HS-5 (cell line): ENCODE data around the gene SUMO4.

Experiments
- DNase-seq: peaks from one replicate; pipeline ENCODE4 v3.0.0-alpha.2; 2012; ENCODE audit warnings: low read depth

Gene SUMO4

DNA sequence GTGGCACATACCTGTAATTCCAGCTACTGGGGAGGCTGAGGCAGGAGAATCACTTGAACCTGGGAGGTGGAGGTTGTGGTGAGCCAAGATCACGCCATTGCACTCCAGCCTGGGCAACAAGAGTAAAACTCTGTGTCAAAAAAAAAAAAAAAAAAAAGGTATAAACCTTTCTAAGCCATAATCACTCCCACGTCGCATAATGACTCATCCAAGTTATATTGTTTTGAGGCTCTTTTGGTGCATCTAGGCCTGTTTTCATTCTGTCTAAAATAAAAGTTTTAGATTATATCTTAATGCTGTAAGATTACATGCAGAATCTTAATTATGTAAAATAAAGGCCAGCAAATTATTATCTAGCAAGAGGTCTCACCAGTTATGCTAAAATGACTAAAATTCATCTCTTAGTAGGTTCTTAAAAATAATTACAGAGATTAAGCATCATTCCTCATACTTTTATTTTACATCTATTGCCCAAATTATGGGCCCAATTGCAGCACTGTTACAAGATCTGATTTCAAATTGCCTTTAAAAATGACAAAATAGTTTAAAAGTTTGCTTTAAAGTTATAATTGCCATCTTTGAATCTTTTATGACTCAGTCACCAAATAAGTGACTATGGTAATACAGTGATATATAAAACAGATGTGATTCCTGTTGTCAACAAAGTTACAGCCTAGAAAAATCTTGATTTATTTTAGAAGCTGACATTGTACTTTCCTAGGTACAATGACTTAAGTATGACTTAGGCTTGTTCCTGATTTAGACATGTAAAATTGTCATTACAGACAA is 10.4 kb upstream of the SUMO4 start:
- DNase-seq: no peak

DNA sequence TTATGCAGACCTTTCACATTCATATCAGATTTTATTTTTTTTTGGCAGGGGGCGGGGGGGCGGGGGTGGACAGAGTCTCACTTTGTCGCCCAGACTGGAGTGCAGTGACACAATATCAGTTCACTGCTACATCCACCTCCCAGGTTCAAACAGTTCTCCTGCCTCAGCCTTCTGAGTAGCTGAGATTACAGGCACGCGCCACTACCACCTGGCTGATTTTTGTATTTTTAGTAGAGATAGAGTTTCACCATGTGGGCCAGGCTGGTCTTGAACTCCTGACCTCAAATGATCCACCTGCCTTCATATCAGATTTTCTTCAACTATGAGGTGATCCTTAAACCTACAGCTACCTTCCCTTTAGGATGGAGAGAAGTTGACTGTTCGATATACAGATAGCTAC is 8.0 kb upstream of the SUMO4 start:
- DNase-seq: no peak

DNA sequence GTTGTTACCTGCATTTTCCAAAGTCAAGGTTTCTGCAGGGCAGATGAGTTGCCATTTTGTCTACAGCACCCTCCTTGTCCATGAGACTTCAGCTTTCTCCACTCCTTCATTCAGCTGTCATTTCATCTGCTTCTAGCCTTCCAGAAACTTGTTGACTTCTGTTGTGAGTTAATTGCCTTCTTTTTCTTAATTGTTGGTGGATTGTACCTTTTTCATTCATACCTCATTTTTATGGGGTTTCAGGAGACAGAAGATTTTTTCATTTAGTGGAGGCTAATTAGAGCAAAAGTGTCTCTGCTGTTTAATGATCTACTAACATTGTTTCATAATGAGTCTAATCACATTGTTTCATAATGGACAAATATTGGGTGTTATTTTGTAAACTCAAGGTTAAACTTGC is 7.5 kb upstream of the SUMO4 start:
- DNase-seq: no peak

DNA sequence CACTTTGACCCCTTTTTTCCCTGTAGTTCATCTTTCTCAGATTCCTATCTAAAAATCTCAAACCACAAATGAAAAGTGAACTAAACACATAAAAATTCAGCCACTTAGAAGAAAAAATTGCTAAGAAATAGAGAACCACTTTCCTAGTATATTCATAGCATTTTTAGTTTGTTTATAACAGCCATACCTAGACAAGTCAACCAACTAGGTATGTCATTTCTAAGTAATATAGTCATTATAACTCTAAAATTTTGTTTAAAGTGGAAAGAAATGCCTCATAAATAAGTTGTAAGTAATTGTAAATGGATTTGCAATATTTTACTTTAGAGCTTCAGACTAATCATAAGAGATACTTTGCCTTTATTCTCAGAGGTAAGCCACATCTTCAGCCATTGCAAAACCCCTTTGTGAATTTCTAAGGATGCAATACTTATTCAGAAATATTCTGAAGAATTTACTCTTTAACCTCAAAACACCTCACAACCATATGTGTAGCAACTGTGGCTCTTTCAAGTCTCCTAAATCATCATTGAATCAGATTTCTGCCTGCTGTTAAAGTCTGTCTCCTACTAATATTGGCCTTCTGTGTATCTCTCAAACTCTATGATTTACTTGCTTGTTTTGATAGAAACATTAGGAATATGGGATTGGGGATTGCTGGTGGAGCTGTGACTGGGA is 6.9 kb upstream of the SUMO4 start:
- no peak for DNase-seq

DNA sequence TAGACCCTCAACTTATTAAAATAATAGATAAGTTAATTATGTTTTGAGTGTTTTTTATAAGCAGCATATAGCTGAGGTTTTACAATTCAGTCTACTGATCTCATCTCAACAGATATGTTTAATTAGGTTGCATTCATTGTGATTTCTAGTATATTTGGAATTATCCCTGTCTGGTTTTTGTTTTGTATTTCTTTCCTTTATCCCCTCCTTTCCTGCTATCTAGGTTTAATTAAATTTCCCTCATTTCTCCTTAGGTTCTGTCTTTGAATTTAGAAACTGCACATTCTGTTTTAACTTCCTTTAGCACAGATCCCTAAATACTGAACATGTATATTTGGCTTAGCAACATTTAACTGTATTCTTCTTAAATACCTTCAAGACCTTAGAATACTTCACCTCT is 4.9 kb upstream of the SUMO4 start:
- no peak for DNase-seq

DNA sequence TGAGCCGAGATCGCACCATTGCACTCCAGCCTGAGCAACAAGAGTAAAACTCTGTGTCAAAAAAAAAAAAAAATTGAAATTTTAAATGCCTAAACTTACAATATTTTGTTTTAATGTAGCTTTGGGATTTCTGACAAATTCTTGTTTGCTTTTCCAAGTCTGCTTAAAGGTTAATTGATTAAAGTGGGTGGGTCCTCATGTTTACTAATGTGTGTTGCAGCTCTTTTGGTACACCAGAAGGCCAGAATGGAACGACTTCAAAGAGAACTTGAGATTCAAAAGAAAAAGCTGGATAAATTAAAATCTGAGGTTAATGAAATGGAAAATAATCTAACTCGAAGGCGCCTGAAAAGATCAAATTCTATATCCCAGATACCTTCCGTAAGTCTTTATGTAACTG is 2.7 kb upstream of the SUMO4 start:
- no peak for DNase-seq

DNA sequence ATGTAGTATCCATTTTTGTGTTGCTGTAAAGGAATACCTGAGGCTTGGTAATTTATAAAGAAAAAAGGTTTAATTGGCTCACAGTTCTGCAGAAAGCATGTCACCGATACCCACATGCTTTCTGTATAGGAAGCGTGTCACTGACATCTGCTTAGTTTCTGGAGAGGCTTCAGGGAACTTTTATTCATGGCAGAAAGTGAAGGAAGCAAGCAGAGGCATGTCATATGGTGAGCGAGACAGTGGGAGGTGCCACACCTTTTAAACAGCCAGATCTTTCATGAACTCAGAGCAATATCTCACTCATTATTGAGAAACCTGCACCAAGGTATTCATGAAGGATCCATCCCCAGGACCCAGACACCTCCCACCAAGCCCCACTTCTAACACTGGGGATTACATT is 3.5 kb downstream of the SUMO4 start:
- no peak for DNase-seq

DNA sequence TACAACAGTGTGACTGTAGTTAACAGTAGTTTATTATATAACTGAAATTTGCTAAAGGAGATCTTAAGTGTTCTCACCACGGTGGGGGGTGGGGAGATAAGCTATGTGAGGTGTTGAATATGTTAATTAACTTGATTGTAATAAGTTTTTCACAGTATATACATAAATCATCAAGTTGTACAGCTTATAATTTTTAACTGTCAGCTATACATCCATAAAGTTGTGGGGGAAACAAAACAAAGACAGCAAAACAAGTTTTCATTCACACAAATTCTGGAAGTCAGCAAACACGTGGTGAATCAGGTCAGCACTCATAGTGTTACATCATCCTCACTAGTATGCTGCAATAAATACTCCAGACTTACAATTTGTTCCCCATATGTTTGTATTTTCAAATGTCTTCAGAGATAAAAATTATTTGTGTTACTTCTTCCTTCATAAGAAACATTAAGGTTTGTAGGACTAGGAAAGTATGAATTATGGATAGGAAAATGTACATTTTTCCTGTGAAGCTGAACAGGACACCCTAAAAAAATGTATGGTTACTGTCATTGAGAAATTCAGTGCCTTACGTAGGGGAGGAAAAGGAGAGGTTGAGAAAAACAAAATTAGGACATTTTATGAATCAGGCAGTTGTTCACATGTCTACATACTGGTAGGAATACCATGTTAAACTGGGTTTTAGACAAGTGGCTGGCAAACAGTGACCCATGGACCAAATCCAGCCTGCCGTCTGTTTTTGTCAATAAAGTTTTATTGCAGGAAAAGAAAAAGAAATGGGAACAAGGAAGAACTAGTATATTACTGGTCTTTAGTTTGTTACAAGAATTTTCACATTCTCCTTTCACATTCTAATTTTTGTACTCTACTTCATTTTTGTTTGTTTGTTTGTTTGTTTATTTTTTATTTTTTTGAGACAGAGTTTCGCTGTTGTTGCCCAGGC is 6.0 kb downstream of the SUMO4 start:
- peak; percentile 29 for DNase-seq

DNA sequence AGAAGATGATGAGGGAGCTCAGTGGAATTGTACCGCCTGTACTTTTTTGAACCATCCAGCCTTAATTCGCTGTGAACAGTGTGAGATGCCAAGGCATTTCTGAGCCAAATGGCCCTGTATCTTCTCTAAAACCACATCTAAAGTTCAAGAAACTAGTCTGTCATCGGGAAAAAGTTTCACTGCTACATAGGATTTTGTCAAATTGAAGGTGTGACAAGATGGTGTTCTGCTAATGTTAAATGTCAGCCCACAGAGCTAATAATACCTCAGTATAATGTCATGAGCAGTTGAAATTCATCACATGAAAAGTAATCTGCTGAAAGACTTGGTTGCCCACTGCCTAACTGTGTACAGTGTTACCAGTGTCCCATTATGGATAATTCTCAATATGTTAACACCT is 9.6 kb downstream of the SUMO4 start:
- DNase-seq: no peak

DNA sequence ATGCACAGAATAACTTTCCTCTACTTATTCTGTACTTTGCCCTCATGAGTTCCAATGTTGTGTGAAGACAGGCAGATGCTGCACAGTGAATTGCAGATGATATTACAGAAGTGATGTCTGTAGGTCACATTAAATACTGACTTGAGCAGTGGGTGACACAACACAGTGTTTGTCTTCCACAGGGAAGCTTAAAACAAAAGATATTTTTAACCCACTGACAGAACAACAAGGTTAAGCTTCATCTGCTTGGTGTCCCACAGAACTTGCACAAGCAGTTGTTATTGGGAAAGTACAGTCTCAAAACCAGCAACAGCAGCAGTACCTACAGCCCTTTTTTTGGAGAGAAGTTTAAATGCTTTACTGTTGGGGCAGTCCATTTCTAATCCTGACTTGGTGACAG is 10.5 kb downstream of the SUMO4 start:
- no peak for DNase-seq

DNA sequence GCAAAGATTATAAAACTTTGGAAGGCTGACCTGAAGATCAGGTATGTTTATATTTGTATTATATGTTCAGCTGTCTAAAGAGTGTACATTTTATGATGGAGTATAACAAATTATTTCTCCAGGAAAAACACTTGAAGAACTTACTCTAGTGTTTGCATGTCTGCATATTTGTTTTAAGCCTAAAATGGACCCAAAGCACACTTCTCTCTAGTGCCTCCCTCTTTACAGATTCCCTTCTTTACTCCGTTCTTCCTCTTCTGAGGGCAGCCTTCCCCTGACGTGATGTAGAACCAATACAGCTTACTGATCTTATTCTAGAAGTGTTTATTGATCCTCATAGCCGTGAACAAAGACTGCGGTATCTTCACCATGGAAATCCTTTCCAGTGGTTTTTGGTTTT is 13.9 kb downstream of the SUMO4 start:
- no peak for DNase-seq

DNA sequence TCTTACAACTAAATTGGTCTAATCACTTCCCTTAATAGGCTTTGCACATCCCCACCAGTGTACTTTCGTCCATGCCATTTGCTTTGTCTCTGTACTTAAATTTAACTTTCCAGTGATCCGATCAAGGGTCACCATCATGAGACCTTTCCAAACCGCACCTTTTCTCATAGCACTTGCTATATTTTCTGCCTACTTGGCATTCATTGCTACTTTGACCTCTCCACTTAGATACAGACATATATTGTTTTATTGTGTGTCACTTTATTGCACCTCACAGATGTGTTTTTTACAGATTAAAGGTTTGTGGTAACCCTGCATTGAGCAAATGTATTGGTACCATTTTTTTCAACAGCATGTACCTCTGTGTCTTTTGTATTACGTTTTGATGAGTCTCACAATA is 14.8 kb downstream of the SUMO4 start:
- DNase-seq: no peak

DNA sequence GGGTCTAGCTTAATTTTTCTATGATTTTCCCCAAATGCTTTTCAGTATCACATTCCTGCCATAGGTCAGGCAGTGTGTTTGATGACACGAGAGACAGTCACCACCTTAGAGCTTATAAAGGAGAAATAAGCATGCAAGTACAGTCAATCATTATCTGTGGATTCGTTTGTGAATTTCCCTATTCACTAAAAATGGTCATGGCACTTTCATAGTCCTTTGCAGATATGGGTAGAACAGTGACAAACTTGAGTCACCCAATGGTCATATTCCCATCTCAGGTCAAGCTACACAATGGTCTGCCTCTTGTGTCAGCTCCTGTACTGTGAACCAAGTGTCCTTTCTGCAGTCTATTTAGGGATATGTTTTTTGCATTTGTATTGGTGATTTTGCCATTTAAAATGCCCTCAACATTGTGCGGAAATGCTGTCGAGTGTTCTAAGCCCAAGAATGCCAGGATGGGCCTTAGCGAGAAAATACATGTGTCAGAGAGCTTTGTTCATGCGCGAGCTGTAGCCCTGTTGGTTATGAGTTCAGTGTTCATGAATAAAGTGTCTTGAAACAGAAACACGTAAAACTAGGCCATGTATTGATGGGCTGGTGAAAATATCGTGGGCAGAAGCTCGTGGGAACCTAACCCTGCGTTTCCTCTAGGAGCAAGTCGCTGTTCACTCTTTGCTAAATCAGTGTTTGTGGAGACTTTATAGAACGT is 19.8 kb downstream of the SUMO4 start:
- no peak for DNase-seq

DNA sequence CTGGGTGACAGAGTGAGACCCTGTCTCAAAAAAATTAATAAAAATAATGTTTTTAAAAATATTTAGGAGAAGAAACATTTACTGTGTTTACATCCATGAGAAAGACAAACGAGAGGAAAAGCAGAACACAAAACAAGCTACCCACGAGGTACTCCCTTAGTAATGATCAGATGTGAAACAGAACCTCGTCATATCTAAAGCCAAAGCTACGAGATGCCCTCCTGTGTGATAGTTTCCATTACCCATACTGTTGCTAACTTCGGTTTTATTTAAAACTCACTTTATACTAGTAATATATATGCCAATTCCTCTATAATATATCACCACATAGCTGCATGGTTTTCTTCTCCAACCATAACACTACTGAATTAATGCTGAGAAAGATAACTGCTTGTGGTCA is 21.1 kb downstream of the SUMO4 start:
- DNase-seq: no peak

DNA sequence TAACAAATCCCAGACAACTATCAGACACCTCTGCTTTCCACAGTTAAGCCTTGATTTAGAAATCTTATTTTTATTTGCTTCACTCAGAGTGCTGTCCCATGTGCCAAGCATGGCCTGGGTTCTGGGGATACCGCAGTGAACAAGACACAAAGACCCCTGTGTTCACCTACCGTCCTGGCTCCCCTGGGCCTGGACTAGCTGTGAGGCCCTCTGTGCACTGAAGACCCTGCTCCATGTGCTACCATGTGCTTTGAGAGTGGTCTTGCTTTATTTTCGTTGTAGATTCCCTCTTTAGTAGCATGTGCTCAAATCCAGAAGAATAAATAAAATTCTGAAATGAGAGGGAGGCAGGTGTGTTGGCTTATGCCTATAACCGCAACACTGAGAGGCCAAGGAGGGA is 22.5 kb downstream of the SUMO4 start:
- DNase-seq: no peak

DNA sequence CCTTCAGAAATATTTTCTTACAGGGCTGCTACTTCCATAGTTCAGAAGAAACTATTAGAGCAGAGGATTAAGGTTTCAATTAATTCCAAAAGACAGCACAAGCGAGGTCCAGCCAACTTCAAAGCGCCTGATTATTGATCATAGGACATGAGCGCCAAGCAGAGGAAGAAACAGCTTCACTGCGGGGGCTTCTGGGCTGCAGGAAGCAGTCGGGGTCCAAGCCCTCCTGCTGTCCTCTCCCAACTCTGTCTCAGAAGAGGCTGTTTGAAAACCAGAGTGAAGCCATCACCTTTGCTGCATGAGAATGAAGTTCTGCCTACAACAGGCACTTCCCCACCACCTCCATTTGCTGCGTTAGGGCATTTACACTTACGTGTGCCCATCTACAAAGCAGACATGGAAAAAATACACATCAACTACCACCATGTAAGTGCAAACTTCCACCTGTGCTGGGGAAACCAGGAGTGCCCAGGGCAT is 23.9 kb downstream of the SUMO4 start:
- no peak for DNase-seq

DNA sequence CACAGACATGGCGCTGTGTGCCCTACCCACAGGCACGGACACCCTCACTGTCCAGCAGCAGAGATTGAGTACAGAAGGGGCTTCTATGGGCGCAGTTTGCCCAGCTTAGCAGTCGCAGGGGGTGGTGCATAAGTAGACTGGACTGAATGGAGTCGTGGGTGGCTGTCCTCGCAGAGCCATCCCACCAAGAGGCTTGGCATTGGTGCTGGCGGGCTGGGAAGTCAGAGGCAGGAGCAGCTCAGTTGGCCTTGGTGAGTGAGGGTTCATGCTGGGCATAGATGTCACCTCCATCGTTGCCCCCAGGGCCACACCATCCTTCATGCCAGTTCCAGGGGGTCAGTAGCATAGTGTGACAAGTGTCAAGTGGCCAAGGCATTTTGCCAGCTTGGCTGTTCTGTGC is 25.2 kb downstream of the SUMO4 start:
- no peak for DNase-seq

DNA sequence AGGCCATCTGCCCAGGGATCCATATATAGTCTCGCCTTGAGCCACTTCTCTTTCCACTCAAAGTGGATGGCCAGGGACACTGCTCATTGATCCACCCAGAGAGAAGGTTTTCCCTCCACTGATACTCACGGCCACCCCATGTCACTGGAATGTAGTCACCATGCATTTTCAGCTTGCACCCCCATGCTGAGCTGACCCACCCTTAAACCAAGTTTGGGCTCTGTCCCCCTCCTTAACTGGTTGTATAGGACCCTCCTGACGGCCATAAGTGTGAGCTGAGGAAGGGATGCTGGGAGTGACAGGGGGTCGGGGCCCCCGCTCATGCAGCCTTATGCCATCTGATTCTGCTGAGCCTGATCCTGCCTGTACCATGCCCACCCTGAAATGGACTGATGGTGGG is 25.7 kb downstream of the SUMO4 start:
- DNase-seq: no peak

DNA sequence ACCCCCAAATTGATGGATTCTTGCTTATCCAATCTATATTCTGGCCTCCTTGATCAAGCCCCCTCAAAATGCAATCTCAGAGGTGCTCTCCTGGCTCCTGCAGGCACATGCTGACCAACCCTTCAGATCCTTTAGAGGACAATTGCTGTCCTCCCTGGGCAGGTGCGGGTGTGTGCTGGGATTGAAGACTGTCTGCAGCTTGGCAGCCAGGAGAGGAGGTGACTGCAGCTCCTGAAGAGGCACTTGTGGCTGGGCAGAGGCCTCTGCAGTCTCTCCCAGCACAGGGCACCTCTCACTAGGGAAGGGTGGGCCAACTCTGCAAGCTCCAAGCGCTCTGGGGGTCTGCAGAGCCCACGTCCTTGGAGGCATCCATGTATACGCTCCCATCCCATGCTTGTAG is 28.5 kb downstream of the SUMO4 start:
- no peak for DNase-seq

DNA sequence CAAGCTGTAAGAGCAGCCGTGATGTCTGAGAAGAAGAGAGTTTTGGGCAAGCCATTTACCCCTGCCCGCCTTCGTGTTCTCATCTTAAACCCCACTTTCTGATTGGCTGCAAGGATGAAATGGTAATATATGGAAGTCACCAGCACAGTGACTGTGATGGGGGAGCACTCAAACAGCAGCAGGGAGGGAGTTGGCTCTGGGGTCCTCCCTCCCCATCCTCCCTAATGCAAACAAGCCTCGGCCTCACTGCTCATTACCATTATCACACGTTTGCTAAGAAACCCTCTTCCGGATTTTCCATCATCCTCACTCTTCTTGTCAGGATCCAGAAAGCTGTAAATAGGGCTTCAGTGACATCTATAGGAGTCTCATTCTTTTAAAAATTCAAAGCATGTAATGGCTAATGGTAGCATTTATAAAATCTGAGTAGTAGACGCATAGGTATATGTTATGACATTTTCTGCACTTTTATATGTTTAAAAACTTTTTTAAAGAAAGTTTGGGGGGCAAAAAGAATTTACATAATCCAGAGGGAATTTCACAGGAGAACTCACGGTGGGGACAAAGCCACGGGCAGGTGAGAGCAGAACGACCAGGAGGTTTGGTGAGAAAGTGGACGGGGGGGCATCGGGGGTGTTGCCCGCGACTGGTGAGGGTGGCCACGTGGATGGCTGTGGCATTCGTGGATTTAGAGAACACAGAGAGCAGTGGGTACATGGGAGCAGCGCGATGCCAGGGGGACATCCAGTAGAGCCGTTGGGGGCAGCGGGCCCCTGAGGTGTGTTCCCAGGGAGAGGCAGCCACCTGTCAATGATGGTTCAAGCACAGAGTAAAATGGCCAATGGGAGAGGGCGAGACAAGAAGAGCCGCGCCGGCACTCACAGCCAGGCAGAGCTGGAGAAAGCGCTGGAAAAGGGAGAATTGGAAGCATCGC is 29.6 kb downstream of the SUMO4 start:
- no peak for DNase-seq
